ENCODE results near the gene SCARB1. TPM values are rescaled to one million over a fixed set of nuclear protein-coding genes. Genes with fewer than 3 reads are reported as not detected.
A peak's percentile ranks its signal among the peaks of the same experiment; 100 is the strongest.

Gene SCARB1
- total and polyA plus RNA-seq, 2 of the 13 experiments (the other 11 are each of a cell fraction or from before 2014, with no cell fraction given) = 63.4 to 160 TPM

DNA sequence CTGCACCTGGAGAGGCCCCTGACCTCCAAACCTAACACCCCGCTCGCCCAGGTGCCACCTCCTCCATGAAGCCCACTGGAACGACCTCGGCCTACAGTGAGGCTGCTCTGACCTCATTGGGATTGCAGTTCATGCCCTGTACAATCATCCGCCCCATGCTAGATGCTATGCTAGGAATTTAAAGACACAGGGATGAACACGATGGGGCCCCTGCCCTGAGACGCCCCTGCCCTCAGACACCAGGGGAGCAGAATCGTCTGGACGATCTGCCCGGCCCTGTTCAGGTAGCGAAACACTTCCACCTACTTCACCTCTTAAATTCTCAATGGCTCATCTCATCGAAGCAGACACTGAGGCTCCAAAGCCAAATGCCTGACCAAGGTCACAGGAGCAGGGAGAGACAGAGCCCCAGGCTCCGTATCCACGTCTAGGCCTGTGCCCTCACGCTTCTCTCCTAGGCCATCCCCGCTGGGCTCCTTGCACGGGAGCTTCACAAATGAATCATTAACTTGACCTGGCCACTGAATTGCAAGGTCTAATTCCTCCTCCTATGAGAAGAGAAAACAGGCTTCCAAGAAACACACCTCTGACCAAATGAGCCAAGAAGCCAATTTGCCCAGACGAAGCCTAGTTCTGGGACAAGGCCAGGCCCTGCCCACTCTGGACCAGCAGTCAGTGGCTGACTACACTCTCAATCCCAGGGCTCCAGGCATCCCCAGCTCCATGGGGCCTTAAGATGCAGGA lies 35.2 kb downstream of the SCARB1 start (continued):
- TF ChIP-seq, protein P1, sequence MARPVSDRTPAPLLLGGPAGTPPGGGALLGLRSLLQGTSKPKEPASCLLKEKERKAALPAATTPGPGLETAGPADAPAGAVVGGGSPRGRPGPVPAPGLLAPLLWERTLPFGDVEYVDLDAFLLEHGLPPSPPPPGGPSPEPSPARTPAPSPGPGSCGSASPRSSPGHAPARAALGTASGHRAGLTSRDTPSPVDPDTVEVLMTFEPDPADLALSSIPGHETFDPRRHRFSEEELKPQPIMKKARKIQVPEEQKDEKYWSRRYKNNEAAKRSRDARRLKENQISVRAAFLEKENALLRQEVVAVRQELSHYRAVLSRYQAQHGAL (CRISPR knock-in tag; IDR thresholded peaks at IDR 0.05; ENCODE audit: not compliant biosample characterization) = no peak
- no peak for TF ChIP-seq ZNF773 (CRISPR knock-in tag; IDR thresholded peaks at IDR 0.05; ENCODE audit: borderline replicate concordance)
- TF ChIP-seq, protein P2, sequence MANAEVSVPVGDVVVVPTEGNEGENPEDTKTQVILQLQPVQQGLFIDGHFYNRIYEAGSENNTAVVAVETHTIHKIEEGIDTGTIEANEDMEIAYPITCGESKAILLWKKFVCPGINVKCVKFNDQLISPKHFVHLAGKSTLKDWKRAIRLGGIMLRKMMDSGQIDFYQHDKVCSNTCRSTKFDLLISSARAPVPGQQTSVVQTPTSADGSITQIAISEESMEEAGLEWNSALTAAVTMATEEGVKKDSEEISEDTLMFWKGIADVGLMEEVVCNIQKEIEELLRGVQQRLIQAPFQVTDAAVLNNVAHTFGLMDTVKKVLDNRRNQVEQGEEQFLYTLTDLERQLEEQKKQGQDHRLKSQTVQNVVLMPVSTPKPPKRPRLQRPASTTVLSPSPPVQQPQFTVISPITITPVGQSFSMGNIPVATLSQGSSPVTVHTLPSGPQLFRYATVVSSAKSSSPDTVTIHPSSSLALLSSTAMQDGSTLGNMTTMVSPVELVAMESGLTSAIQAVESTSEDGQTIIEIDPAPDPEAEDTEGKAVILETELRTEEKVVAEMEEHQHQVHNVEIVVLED (CRISPR knock-in tag; IDR thresholded peaks at IDR 0.05; ENCODE audit: borderline replicate concordance) = no peak
- TF ChIP-seq, protein P3, sequence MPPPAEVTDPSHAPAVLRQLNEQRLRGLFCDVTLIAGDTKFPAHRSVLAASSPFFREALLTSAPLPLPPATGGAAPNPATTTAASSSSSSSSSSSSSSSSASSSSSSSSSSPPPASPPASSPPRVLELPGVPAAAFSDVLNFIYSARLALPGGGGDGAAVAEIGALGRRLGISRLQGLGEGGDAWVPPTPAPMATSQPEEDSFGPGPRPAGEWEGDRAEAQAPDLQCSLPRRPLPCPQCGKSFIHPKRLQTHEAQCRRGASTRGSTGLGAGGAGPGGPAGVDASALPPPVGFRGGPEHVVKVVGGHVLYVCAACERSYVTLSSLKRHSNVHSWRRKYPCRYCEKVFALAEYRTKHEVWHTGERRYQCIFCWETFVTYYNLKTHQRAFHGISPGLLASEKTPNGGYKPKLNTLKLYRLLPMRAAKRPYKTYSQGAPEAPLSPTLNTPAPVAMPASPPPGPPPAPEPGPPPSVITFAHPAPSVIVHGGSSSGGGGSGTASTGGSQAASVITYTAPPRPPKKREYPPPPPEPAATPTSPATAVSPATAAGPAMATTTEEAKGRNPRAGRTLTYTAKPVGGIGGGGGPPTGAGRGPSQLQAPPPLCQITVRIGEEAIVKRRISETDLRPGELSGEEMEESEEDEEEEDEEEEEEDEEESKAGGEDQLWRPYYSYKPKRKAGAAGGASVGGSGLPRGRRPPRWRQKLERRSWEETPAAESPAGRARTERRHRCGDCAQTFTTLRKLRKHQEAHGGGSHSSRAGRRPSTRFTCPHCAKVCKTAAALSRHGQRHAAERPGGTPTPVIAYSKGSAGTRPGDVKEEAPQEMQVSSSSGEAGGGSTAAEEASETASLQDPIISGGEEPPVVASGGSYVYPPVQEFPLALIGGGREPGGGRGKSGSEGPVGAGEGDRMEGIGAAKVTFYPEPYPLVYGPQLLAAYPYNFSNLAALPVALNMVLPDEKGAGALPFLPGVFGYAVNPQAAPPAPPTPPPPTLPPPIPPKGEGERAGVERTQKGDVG (CRISPR knock-in tag; IDR thresholded peaks at IDR 0.05; ENCODE audit: borderline replicate concordance) = no peak
- 0 out of 2 replicates have a peak, but pooled peaks have one; percentile 18 for TF ChIP-seq GATA4 (IDR thresholded peaks at IDR 0.05; ENCODE audit: borderline replicate concordance, low read depth)
- TF ChIP-seq MAFK (conservative IDR thresholded peaks at IDR 0.05 in 1 of 2, IDR thresholded peaks at IDR 0.05 in 1 of 2; ENCODE audit: low read length in 2 of 2) = no peak
- no peak for TF ChIP-seq PHB2 (IDR thresholded peaks at IDR 0.05; ENCODE audit: partially characterized antibody)
- TF ChIP-seq, protein P4, sequence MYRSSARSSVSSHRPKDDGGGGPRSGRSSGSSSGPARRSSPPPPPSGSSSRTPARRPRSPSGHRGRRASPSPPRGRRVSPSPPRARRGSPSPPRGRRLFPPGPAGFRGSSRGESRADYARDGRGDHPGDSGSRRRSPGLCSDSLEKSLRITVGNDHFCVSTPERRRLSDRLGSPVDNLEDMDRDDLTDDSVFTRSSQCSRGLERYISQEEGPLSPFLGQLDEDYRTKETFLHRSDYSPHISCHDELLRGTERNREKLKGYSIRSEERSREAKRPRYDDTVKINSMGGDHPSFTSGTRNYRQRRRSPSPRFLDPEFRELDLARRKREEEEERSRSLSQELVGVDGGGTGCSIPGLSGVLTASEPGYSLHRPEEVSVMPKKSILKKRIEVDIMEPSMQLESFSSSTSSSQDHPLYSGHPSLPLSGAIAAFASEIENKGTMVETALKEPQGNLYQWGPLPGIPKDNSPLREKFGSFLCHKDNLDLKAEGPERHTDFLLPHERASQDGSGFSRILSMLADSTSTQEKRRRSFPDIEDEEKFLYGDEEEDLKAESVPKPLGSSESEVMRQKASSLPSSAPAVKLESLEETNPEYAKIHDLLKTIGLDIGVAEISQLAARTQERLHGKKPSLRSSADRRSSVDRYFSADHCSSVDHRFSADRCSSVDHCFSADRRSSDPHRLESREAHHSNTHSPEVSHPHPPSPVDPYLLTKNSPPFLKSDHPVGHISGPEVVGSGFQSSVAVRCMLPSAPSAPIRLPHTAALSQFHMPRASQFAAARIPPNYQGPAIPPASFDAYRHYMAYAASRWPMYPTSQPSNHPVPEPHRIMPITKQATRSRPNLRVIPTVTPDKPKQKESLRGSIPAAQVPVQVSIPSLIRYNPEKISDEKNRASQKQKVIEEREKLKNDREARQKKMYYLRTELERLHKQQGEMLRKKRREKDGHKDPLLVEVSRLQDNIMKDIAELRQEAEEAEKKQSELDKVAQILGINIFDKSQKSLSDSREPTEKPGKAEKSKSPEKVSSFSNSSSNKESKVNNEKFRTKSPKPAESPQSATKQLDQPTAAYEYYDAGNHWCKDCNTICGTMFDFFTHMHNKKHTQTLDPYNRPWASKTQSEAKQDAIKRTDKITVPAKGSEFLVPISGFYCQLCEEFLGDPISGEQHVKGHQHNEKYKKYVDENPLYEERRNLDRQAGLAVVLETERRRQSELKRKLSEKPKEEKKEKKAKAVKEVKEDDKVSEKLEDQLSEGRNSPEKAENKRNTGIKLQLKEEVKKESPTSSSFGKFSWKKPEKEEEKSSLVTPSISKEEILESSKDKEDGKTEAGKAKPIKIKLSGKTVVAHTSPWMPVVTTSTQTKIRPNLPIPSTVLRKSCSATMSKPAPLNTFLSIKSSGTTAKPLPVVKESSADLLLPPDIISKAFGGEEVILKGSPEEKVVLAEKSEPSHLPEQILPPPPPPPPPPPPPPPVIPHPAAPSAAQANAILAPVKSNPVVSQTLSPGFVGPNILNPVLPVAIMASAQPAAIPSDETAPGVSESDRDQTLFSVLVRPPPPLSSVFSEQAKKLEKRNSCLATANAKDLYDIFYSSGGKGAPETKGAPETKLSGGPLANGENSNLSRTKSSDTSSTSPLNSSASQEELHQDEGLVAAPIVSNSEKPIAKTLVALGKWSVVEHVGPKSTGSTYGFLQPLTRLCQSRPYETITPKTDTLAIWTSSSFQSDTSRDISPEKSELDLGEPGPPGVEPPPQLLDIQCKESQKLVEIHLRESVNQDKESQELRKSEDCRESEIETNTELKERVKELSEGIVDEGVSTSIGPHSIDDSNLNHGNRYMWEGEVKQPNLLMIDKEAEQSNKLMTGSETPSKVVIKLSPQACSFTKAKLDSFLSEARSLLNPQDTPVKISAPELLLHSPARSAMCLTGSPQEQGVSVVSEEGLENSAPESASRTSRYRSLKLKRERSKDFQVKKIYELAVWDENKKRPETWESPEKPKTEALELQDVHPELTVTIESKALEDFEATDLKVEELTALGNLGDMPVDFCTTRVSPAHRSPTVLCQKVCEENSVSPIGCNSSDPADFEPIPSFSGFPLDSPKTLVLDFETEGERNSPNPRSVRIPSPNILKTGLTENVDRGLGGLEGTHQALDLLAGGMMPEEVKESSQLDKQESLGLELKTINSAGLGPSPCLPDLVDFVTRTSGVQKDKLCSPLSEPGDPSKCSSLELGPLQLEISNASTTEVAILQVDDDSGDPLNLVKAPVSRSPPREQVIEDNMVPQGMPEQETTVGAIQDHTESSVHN (CRISPR knock-in tag; IDR thresholded peaks at IDR 0.05) = no peak
- no peak for TF ChIP-seq RFX1 (IDR thresholded peaks at IDR 0.05)
